ENCODE data around the gene PLA2G6.

GRCh38 chr22:38125751-38126201 lies 55.9 kb downstream of the PLA2G6 start:
- TF ChIP-seq CTCF (IDR thresholded peaks at IDR 0.05) (no peak), POLR2AphosphoS5 (IDR thresholded peaks at IDR 0.05) (no peak), POLR2A (IDR thresholded peaks at IDR 0.05) (no peak)

All from upper lobe of left lung (tissue), 4 donors.